Measurements from ENCODE around the gene TMEM38B. TPM values are rescaled to one million over a fixed set of nuclear protein-coding genes. Genes with fewer than 3 reads are reported as not detected.

TMEM38B gene
- total and polyA plus RNA-seq, 2 experiments from 2014 or later = 9.4 to 14.7 TPM

GRCh38 chr9:105737205-105737604 lies 42.9 kb downstream of the TMEM38B start (continued):
- TF ChIP-seq ZNF462 (CRISPR knock-in tag; IDR thresholded peaks at IDR 0.05) (no peak), EZH2phosphoT487 (IDR thresholded peaks at IDR 0.05; ENCODE audit: unreplicated experiment) (no peak), EZH2 (IDR thresholded peaks at IDR 0.05; ENCODE audit: low read depth, unreplicated experiment) (no peak), ZNF114 (CRISPR knock-in tag; IDR thresholded peaks at IDR 0.05) (no peak), CREB1 (CRISPR knock-in tag; IDR thresholded peaks at IDR 0.05; ENCODE audit: low read depth) (no peak), JUNB (IDR thresholded peaks at IDR 0.05; ENCODE audit: unreplicated experiment) (no peak)
- TF ChIP-seq, protein P1, sequence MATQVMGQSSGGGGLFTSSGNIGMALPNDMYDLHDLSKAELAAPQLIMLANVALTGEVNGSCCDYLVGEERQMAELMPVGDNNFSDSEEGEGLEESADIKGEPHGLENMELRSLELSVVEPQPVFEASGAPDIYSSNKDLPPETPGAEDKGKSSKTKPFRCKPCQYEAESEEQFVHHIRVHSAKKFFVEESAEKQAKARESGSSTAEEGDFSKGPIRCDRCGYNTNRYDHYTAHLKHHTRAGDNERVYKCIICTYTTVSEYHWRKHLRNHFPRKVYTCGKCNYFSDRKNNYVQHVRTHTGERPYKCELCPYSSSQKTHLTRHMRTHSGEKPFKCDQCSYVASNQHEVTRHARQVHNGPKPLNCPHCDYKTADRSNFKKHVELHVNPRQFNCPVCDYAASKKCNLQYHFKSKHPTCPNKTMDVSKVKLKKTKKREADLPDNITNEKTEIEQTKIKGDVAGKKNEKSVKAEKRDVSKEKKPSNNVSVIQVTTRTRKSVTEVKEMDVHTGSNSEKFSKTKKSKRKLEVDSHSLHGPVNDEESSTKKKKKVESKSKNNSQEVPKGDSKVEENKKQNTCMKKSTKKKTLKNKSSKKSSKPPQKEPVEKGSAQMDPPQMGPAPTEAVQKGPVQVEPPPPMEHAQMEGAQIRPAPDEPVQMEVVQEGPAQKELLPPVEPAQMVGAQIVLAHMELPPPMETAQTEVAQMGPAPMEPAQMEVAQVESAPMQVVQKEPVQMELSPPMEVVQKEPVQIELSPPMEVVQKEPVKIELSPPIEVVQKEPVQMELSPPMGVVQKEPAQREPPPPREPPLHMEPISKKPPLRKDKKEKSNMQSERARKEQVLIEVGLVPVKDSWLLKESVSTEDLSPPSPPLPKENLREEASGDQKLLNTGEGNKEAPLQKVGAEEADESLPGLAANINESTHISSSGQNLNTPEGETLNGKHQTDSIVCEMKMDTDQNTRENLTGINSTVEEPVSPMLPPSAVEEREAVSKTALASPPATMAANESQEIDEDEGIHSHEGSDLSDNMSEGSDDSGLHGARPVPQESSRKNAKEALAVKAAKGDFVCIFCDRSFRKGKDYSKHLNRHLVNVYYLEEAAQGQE (IDR thresholded peaks at IDR 0.05; ENCODE audit: unreplicated experiment) = no peak
- TF ChIP-seq, protein P2, sequence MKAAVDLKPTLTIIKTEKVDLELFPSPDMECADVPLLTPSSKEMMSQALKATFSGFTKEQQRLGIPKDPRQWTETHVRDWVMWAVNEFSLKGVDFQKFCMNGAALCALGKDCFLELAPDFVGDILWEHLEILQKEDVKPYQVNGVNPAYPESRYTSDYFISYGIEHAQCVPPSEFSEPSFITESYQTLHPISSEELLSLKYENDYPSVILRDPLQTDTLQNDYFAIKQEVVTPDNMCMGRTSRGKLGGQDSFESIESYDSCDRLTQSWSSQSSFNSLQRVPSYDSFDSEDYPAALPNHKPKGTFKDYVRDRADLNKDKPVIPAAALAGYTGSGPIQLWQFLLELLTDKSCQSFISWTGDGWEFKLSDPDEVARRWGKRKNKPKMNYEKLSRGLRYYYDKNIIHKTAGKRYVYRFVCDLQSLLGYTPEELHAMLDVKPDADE (IDR thresholded peaks at IDR 0.05) = no peak

Measured in GM23338 (cell line).